BJ (cell line): ENCODE measurements around the gene IGFBPL1. TPM values are rescaled to one million over a fixed set of nuclear protein-coding genes. Genes with fewer than 3 reads are reported as not detected.
"Not testable (repeated sequence)": the region's sequence is repeated elsewhere in the genome, so short reads cannot be mapped to it uniquely, and the experiment has no call there.

Experiments
- CTCF ChIA-PET: fragments of 350-600 bp; formaldehyde crosslinking; extraction: SDS; loops from one replicate; lab custom pipeline; 2021; ENCODE audit warnings: antibody characterized with exemption, inconsistent platforms; lab: Yijun Ruan, JAX
- POLR2A ChIA-PET: fragments of 300-600 bp; sonication (Branson Sonifier 250); formaldehyde crosslinking; extraction: SDS; loops from one replicate; lab custom pipeline; 2021; ENCODE audit warnings: antibody characterized with exemption; lab: Charles Lee
- DNase-seq: peaks from one replicate; pipeline ENCODE4 v3.0.0-alpha.2; 2011; ENCODE audit warnings: low read depth
- H3K27me3 ChIP-seq: 2 replicates; pipeline ENCODE4 v1.6.0; 2011; ENCODE audit warnings: low read length; ENCODE audit not compliant: control insufficient read depth, insufficient read depth
- H3K36me3 ChIP-seq: 2 replicates; pipeline ENCODE4 v1.5.1; 2011; ENCODE audit warnings: low read length; ENCODE audit not compliant: control insufficient read depth, insufficient read depth
- H3K4me3 ChIP-seq: 2 replicates; pipeline ENCODE4 v1.5.1; 2011; ENCODE audit warnings: low read depth, mild to moderate bottlenecking, control low read depth, low read length
- polyA plus RNA-seq: library from polyadenylated mRNA; depleted of rRNA; stranded (reverse); fragments of >200 nt; gene quantifications from 2 replicates; pipeline ENCODE4 v1.2.3, GENCODE V29; 2011
- TF ChIP-seq, protein P1 (sequence below): IDR thresholded peaks from 2 replicates; pipeline ENCODE4 v1.5.1; 2011; ENCODE audit warnings: low read depth, mild to moderate bottlenecking, control low read depth, inconsistent platforms, low read length, moderate library complexity; ENCODE audit not compliant: insufficient read depth

The IGFBPL1 gene
- polyA plus RNA-seq, 1 experiment, result 0.37 TPM

DNA sequence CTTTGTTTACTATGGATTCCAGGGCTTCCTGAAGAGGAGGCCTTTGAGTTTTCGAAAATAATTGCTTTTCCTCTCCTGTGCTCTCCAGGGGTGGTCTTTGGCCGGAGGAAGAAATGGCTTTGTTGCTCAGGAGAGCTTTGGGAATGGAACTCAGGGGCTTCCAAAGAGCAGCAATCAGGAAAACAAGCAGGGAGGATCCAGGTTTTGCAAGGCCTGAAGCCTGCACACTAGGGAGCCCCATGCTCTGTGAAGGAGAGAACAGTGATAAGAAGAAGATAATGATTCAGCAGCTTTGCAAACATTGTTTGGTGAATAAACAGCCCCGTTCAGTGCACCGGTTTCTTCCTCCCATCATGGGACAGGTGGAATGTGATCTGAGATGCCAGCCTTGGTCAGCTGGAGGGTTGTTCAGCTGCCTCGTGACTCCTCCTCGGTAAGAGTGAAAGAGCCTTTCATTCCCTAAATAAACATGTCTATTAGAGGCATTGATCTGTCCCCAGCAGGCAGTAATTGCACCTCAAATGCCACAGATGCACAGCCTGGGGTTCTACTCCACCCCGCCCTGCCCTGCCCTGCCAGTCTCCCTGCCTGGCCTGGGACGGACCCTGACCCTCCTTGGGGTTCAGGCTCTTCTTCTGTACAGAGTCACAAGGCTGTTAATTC, 43.3 kb downstream of the IGFBPL1 start:
- Histone ChIP-seq H3K27me3 (no peaks in the 10 kb centered on the region; the same call in 1 of the 2 replicates), H3K4me3 (no peak overlapping the region), H3K36me3 (no peaks in the 10 kb centered on the region)
- ChIA-PET CTCF (no interaction called here), POLR2A (no interaction called here)
- TF ChIP-seq, protein P1, sequence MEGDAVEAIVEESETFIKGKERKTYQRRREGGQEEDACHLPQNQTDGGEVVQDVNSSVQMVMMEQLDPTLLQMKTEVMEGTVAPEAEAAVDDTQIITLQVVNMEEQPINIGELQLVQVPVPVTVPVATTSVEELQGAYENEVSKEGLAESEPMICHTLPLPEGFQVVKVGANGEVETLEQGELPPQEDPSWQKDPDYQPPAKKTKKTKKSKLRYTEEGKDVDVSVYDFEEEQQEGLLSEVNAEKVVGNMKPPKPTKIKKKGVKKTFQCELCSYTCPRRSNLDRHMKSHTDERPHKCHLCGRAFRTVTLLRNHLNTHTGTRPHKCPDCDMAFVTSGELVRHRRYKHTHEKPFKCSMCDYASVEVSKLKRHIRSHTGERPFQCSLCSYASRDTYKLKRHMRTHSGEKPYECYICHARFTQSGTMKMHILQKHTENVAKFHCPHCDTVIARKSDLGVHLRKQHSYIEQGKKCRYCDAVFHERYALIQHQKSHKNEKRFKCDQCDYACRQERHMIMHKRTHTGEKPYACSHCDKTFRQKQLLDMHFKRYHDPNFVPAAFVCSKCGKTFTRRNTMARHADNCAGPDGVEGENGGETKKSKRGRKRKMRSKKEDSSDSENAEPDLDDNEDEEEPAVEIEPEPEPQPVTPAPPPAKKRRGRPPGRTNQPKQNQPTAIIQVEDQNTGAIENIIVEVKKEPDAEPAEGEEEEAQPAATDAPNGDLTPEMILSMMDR, result no peak
- no peak for DNase-seq

DNA sequence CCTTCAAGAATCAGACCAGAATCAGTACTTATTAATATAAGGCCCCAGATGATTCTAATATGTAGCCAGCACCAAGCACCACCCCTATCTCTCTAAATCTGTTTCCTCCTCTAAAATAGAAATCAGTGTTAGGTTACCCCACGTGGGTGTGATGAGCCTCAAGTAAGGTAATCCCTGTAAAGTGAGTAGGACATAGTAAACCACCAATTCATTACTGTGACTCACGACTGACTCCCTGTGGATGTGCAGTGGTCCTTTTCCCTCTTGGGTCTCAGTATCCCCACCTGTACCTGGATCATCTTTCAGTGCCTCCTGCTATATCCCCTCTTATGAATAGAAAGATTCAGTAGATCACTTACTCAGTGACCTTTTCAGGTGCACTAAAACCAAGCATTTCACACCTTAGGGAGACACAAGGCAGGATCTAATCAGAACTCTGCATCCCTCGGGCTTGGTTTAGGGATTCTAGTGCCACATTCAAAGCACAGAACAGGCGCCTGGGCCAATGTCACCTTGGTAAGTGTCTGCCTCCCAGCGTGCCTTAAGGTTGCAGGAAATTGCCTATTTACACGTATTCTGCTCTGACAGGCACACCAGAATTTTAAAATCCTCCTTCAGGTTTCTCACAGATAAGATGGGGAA, 43.9 kb downstream of the IGFBPL1 start:
- H3K4me3 ChIP-seq, result no peak overlapping the region
- H3K36me3 ChIP-seq, result no peaks in the 10 kb centered on the region
- ChIA-PET POLR2A (no interaction called here), CTCF (no interaction called here)
- DNase-seq, result no peak
- TF ChIP-seq, protein P1, result no peak
- H3K27me3 ChIP-seq, result no peaks in the 10 kb centered on the region; the same call in 1 of the 2 replicates

DNA sequence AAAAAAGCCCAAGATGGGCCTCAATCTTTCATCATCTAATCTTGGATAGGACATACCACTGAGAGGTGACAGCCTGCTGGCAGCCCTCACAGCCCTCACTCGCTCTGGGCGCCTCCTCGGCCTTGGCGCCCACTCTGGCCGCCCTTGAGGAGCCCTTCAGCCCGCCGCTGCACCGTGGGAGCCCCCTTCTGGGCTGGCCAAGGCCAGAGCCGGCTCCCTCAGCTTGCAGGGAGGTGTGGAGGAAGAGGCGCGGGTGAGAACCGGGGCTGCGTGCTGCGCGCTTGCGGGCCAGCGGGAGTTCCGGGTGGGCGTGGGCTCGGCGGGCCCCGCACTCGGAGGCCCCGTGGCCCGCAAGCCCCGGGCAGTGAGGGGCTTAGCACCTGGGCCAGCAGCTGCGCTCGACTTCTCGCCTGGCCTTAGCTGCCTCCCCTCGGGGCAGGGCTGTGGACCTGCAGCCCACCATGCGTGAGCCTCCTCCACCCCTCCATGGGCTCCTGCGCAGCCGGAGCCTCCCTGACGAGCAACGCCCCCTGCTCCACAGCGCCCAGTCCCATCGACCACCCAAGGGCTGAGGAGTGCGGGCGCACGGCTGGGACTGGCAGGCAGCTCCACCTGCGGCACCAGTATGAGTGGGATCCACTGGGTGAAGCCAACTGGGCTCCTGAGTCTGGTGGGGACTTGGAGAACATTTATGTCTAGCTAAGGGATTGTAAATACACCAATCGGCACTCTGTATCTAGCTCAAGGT, 46.7 kb downstream of the IGFBPL1 start:
- not testable (repeated sequence) for H3K36me3 ChIP-seq, H3K4me3 ChIP-seq, DNase-seq, H3K27me3 ChIP-seq
- POLR2A ChIA-PET, result interaction anchor here (0.6 kb wide), 1 partner anchor 22 kb away, joined by 3 read pairs; no protein-coding TSS in a partner anchor
- CTCF ChIA-PET, result interaction anchor here (0.7 to 1.9 kb wide), 7 partner anchors 14 to 474 kb away, joined by 3 to 7 read pairs (median 3); partner anchors contain the start of gene SLC25A51

DNA sequence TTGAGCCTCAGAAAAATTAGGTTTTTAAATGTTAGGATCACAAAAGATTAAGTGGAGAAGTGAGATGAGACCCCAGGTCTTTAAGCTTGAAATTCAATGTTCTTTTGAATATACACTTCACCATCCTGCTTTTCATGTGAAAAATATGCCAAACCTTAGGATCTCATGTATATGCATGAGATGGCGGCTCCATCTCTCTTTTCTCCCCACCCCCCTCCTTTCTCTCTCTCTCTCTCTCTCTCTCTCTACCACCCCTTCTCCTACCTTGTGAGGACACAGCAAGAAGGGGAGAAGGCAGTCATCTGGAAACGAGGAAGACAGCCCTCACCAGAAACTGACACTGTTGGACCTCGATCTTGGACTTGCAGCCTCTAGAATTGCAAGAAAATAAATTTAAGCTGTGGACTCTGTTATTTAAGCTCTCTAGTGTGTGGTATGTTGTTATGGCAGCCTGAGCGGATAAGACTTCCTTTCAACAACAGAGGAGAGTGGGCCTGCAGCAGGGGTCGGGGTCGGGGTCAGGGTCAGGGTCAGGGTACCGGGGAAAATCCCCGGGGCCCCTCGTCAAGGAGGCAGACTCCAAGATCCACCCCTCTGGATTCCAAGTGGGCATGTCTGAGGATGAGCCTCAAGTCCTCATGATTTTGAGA, 48.1 kb downstream of the IGFBPL1 start:
- no peak for DNase-seq
- CTCF ChIA-PET, result interaction anchor here (1.2 to 1.7 kb wide), 2 partner anchors 9 to 21 kb away, joined by 3 to 6 read pairs; no protein-coding TSS in a partner anchor
- no peak overlapping the region for H3K4me3 ChIP-seq
- TF ChIP-seq, protein P1, result no peak
- POLR2A ChIA-PET, result no interaction called here
- H3K27me3 ChIP-seq, result peaks cover 5% of the 10 kb centered on the region
- no peaks in the 10 kb centered on the region for H3K36me3 ChIP-seq

DNA sequence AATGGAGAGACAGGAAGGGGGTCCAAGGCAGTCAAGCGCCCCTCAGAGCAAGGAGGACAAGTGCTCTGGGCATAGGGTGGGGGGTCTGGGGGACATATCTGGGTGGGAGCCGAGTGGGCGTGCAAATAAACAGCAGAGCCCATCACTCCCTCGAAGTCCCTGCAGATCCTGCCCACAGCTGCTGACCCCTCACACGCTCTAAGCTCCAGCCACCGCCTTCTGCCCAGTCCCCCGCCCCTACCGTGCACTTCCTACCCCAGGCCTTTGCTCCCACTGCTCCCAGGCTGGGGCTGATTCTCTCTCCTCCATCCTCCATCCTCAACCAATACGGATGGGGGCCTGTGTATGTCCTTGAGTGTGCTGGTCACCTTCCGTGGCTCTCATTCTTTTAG, 48.7 kb downstream of the IGFBPL1 start:
- TF ChIP-seq, protein P1, result no peak
- peaks cover 5% of the 10 kb centered on the region for H3K27me3 ChIP-seq
- CTCF ChIA-PET, result interaction anchor here (1.1 to 1.7 kb wide), 3 partner anchors 10 to 462 kb away, joined by 3 to 6 read pairs (median 5); no protein-coding TSS in a partner anchor

More for the DNA sequence above, 48.7 kb downstream of the IGFBPL1 start:
- Histone ChIP-seq H3K4me3 (no peak overlapping the region), H3K36me3 (no peaks in the 10 kb centered on the region)
- POLR2A ChIA-PET, result interaction anchor here (0.6 kb wide), 1 partner anchor 22 kb away, joined by 4 read pairs; no protein-coding TSS in a partner anchor
- DNase-seq, result no peak
